Smooth muscle cell (in vitro differentiated cells): Measurements from ENCODE around the gene MSH2. TPM values are rescaled to one million over a fixed set of nuclear protein-coding genes. Genes with fewer than 3 reads are reported as not detected.

ENCODE experiments used
- DNase-seq: peaks from one replicate; lab custom pipeline; 2025; ENCODE audit not compliant: unreplicated experiment; lab: John Stamatoyannopoulos, UW
- H2AFZ ChIP-seq: fragments of 200-600 bp; sonication (generic); 2 replicates; pipeline ENCODE4 v1.6.0; 2016; ENCODE audit warnings: antibody characterized with exemption, low read depth, mild to moderate bottlenecking
- H3F3A ChIP-seq: fragments of 200-600 bp; sonication (generic); 2 replicates; pipeline ENCODE4 v1.6.0; 2017; ENCODE audit warnings: antibody characterized with exemption, low read depth
- H3K27ac ChIP-seq: fragments of 200-600 bp; sonication (generic); 2 replicates; pipeline ENCODE4 v1.5.1; 2016; ENCODE audit warnings: low read depth, mild to moderate bottlenecking
- H3K27me3 ChIP-seq: fragments of 200-600 bp; sonication (generic); 2 replicates; pipeline ENCODE4 v1.6.1; 2016; ENCODE audit warnings: low read depth, mild to moderate bottlenecking
- H3K36me3 ChIP-seq: fragments of 200-600 bp; sonication (generic); 2 replicates; pipeline ENCODE4 v1.5.1; 2016; ENCODE audit warnings: low read depth
- H3K4me1 ChIP-seq: fragments of 200-600 bp; sonication (generic); 2 replicates; pipeline ENCODE4 v1.5.1; 2016; ENCODE audit warnings: low read depth
- H3K4me2 ChIP-seq: fragments of 200-600 bp; sonication (generic); 2 replicates; pipeline ENCODE4 v1.6.0; 2016; ENCODE audit warnings: mild to moderate bottlenecking
- H3K4me3 ChIP-seq: fragments of 200-600 bp; sonication (generic); 2 replicates; pipeline ENCODE4 v1.5.1; 2016; ENCODE audit warnings: mild to moderate bottlenecking
- H3K79me2 ChIP-seq: fragments of 200-600 bp; sonication (generic); 2 replicates; pipeline ENCODE4 v1.6.0; 2016; ENCODE audit warnings: low read depth, mild to moderate bottlenecking
- H3K9ac ChIP-seq: fragments of 200-600 bp; sonication (generic); 2 replicates; pipeline ENCODE4 v1.6.0; 2016; ENCODE audit warnings: low read depth
- H3K9me3 ChIP-seq: fragments of 200-600 bp; sonication (generic); replicated peaks from 2 replicates; pipeline ENCODE4 v1.5.1; 2016; ENCODE audit warnings: low read depth
- H4K20me1 ChIP-seq: fragments of 200-600 bp; sonication (generic); 2 replicates; pipeline ENCODE4 v1.6.0; 2016; ENCODE audit warnings: low read depth
- CTCF ChIP-seq: fragments of 200-600 bp; sonication (generic); IDR thresholded peaks from 2 replicates; pipeline ENCODE4 v1.5.1; 2017; ENCODE audit warnings: borderline replicate concordance, mild to moderate bottlenecking, antibody characterized with exemption; ENCODE audit not compliant: insufficient read depth, poor library complexity, severe bottlenecking
- WGBS: methylation state at CpG from one replicate; pipeline ENCODE4 v1.1.7; 2016; ENCODE audit warnings: low lambda C conversion rate; 5-methylcytosine and 5-hydroxymethylcytosine counted together
- polyA plus RNA-seq: library from polyadenylated mRNA; unstranded; fragments of >200 nt; fragmentation: Nextera tagmentation; extraction: Ambion mirVana; gene quantifications from 2 replicates; pipeline ENCODE4 v1.2.1, GENCODE V29; 2016
- total RNA-seq: library from RNA; depleted of rRNA; stranded (reverse); fragments of >200 nt; gene quantifications from 2 replicates; pipeline ENCODE4 v1.2.3, GENCODE V29; 2014

MSH2 gene
- total and polyA plus RNA-seq, 2 experiments from 2014 or later: 21.3 to 35.6 TPM

- Histone ChIP-seq H3K4me1 (no peaks in the 10 kb centered on the region), H3K4me2 (no peak overlapping the region), H3K27ac (no peak overlapping the region), H3F3A (no peaks in the 10 kb centered on the region), H3K27me3 (no peaks in the 10 kb centered on the region), H2AFZ (no peak overlapping the region), H3K4me3 (no peak overlapping the region), H3K79me2 (no peaks in the 10 kb centered on the region), H4K20me1 (no peaks in the 10 kb centered on the region), H3K36me3 (no peaks in the 10 kb centered on the region), H3K9me3 (no peaks in the 10 kb centered on the region), H3K9ac (no peak overlapping the region)
- WGBS: 98% methylated on average over 3 of the region's 3 CpGs
- no peak for DNase-seq
- TF ChIP-seq CTCF: no peak
Measured at GRCh38 chr2:47456851-47457250, 53.9 kb downstream of the MSH2 start.

- no peaks in the 10 kb centered on the region for H3F3A ChIP-seq
- H3K79me2 ChIP-seq: no peaks in the 10 kb centered on the region
- no peak overlapping the region for H3K4me3 ChIP-seq
- H3K9me3 ChIP-seq: no peaks in the 10 kb centered on the region
- no peaks in the 10 kb centered on the region for H3K27me3 ChIP-seq
- H3K27ac ChIP-seq: no peak overlapping the region
- H3K36me3 ChIP-seq: no peaks in the 10 kb centered on the region
- no peak overlapping the region for H3K4me2 ChIP-seq
- H4K20me1 ChIP-seq: no peaks in the 10 kb centered on the region
- 98% methylated on average over 5 of the region's 5 CpGs for WGBS
- H2AFZ ChIP-seq: no peak overlapping the region
- no peak for TF ChIP-seq CTCF
- DNase-seq: no peak
- H3K9ac ChIP-seq: no peak overlapping the region
- H3K4me1 ChIP-seq: no peaks in the 10 kb centered on the region
Measured at GRCh38 chr2:47457268-47457667, 54.3 kb downstream of the MSH2 start.

- no peak for DNase-seq
- peaks cover 2% of the 10 kb centered on the region for H3K36me3 ChIP-seq
- H3K9me3 ChIP-seq: no peaks in the 10 kb centered on the region
- H3K79me2 ChIP-seq: no peaks in the 10 kb centered on the region
- H4K20me1 ChIP-seq: no peaks in the 10 kb centered on the region
- H3K4me1 ChIP-seq: no peaks in the 10 kb centered on the region
- H3K4me2 ChIP-seq: no peak overlapping the region
- H3K27ac ChIP-seq: no peak overlapping the region
- no peak overlapping the region for H2AFZ ChIP-seq
- H3K9ac ChIP-seq: no peak overlapping the region
- no peaks in the 10 kb centered on the region for H3K27me3 ChIP-seq
- no peaks in the 10 kb centered on the region for H3F3A ChIP-seq
- no peak overlapping the region for H3K4me3 ChIP-seq
- TF ChIP-seq CTCF: no peak
Measured at GRCh38 chr2:47459021-47459420, 56.1 kb downstream of the MSH2 start.

- H4K20me1 ChIP-seq: no peaks in the 10 kb centered on the region
- no peaks in the 10 kb centered on the region for H3K27me3 ChIP-seq
- no peak overlapping the region for H2AFZ ChIP-seq
- TF ChIP-seq CTCF: no peak
- no peak for DNase-seq
- H3K27ac ChIP-seq: no peak overlapping the region
- H3K36me3 ChIP-seq: peaks cover 9% of the 10 kb centered on the region
- H3K4me1 ChIP-seq: no peaks in the 10 kb centered on the region
- H3K9ac ChIP-seq: no peak overlapping the region
- H3K79me2 ChIP-seq: no peaks in the 10 kb centered on the region
- H3K4me2 ChIP-seq: no peak overlapping the region
- no peak overlapping the region for H3K4me3 ChIP-seq
- no peaks in the 10 kb centered on the region for H3F3A ChIP-seq
- H3K9me3 ChIP-seq: no peaks in the 10 kb centered on the region
Measured at GRCh38 chr2:47460766-47461165, 57.8 kb downstream of the MSH2 start.
